ENCODE results near the gene NDFIP1. TPM values are rescaled to one million over a fixed set of nuclear protein-coding genes. Genes with fewer than 3 reads are reported as not detected.
A peak's percentile ranks its signal among the peaks of the same experiment; 100 is the strongest.

Gene NDFIP1
- total RNA-seq, 4 donors from 2014 or later: 30.5 to 112 (median 93.0) TPM

DNA sequence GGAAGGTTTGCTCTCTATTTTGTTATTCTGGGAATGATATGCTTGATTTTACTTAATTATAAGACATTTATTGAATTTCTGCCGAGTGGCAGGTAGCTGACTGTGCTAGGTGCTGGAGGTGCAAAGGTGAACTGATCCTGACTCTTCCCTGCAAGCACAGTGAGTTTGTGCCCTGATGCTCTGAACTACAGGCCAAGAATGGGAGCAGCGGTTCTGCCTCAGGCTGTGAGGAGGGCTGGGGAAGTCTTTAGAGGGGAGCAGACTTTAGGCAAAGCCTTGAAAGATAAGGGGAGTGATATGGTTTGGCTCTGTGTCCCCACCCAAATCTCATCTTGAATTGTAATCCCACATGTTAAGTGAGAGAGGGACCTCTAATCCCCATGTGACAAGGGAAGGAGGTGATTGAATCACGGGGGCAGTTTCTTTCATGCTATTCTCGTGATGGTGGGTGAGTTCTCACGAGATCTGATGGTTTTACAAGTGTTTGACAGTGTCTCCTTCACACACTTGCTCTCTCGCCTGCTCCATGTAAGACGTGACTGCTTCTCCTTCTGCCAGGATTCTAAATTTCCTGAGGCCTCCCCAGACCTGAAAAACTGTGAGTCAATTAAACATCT, 73.1 kb downstream of the NDFIP1 start:
- H3K27me3 ChIP-seq: no peaks in the 10 kb centered on the region
- no peaks in the 10 kb centered on the region for H3K9me3 ChIP-seq
- TF ChIP-seq, protein P1, sequence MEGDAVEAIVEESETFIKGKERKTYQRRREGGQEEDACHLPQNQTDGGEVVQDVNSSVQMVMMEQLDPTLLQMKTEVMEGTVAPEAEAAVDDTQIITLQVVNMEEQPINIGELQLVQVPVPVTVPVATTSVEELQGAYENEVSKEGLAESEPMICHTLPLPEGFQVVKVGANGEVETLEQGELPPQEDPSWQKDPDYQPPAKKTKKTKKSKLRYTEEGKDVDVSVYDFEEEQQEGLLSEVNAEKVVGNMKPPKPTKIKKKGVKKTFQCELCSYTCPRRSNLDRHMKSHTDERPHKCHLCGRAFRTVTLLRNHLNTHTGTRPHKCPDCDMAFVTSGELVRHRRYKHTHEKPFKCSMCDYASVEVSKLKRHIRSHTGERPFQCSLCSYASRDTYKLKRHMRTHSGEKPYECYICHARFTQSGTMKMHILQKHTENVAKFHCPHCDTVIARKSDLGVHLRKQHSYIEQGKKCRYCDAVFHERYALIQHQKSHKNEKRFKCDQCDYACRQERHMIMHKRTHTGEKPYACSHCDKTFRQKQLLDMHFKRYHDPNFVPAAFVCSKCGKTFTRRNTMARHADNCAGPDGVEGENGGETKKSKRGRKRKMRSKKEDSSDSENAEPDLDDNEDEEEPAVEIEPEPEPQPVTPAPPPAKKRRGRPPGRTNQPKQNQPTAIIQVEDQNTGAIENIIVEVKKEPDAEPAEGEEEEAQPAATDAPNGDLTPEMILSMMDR (IDR thresholded peaks at IDR 0.05): no peak
- TF ChIP-seq POLR2A (IDR thresholded peaks at IDR 0.05): no peak
- no peak overlapping the region for H3K4me3 ChIP-seq
- H3K27ac ChIP-seq: peak overlapping the region in 3 of 4 donors; percentile 43 to 73 (median 68)
- H3K4me1 ChIP-seq: peaks cover 0 to 18% (median 0%) of the 10 kb centered on the region in 4 donors
- no peak for DNase-seq
- H3K36me3 ChIP-seq: no peaks in the 10 kb centered on the region

DNA sequence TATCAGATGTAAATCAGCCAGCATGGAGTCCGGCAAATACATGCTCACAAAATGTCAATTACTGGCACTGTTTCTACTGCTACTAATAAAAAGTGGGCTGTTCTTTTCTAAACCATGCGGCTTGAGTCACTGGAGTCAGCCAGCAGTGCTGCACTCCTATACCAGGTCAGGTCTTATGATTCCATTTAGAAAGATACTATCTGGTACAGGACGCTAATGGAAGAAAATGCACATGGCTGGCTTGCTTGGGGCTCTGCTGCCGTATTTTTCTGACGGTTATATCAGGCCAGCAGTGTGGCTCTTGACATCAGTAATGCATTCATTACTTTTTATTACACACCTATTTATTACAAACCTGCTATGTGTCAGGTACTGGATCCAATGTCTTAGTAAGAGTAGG, 74.3 kb downstream of the NDFIP1 start:
- Histone ChIP-seq H3K27ac (no peak overlapping the region), H3K4me1 (peaks cover 0 to 24% (median 1%) of the 10 kb centered on the region in 4 donors), H3K9me3 (no peaks in the 10 kb centered on the region), H3K4me3 (no peak overlapping the region), H3K36me3 (no peaks in the 10 kb centered on the region), H3K27me3 (no peaks in the 10 kb centered on the region)
- no peak for TF ChIP-seq POLR2A (IDR thresholded peaks at IDR 0.05)
- TF ChIP-seq, protein P1 (IDR thresholded peaks at IDR 0.05): no peak
- DNase-seq: no peak

DNA sequence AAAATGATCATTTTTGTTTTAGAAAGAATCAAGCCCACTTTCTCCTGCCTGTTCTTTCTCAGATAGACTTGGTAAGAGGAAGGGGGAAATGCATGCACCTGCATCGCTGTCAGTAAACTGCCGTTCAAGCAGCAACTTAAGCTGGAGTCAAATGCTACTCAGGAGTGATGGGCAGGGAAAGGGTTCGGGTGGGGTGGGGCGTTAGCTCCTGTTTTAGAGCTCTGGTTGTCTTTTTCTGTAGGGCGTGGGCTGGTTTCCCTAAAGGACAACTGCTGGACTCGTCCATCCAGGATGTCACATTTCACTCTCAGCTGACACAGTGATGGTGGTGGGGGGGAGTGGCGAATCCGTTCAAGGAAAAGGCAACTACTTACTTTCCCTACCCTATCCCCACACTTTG, 75.0 kb downstream of the NDFIP1 start:
- no peaks in the 10 kb centered on the region for H3K36me3 ChIP-seq
- TF ChIP-seq, protein P1 (IDR thresholded peaks at IDR 0.05): no peak
- no peak for TF ChIP-seq POLR2A (IDR thresholded peaks at IDR 0.05)
- no peaks in the 10 kb centered on the region for H3K27me3 ChIP-seq
- no peaks in the 10 kb centered on the region for H3K9me3 ChIP-seq
- H3K4me3 ChIP-seq: no peak overlapping the region
- H3K4me1 ChIP-seq: peaks cover 0 to 24% (median 1%) of the 10 kb centered on the region in 4 donors
- no peak for DNase-seq
- no peak overlapping the region for H3K27ac ChIP-seq

DNA sequence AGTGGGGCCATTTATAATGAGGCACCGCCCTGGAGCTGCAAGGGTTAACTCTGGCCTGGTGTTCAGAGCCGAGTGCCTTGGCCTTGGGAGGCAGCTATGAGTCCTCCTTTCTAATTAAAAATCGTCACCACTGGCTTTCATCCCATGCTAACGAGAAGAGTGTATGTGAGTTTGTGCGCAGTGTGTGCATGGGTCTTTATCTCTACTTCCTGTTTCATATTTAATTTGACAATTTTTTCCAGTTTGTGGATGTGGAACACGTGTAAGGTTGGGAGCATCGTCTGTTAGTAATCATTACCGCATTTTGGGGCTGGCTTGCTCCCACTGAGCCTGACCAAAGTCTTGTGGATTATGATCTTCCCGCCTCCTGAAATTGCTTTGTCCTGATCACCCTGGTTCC, 76.4 kb downstream of the NDFIP1 start:
- no peak for TF ChIP-seq POLR2A (IDR thresholded peaks at IDR 0.05)
- TF ChIP-seq, protein P1 (IDR thresholded peaks at IDR 0.05): no peak
- peaks cover 0 to 24% (median 1%) of the 10 kb centered on the region in 4 donors for H3K4me1 ChIP-seq
- DNase-seq: no peak
- no peaks in the 10 kb centered on the region for H3K36me3 ChIP-seq
- H3K27ac ChIP-seq: no peak overlapping the region
- no peaks in the 10 kb centered on the region for H3K27me3 ChIP-seq
- H3K4me3 ChIP-seq: no peak overlapping the region
- H3K9me3 ChIP-seq: no peaks in the 10 kb centered on the region

DNA sequence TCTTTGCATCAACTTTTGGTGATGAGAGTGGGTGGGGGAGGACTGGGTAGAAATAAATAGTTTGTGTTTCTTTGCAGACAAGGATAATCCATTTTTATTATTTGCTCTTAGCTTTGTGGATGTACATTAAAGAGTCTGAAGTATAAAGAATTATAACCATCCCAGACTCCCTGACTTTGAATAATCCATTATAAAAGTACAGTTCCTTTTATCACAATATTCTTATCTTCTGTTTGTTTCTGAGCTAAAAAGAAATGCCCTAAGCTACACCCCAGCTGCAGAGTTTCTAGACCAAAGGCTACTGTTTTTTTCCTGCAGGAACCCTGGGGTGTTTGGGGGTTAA, 77.9 kb downstream of the NDFIP1 start:
- Histone ChIP-seq H3K27me3 (no peaks in the 10 kb centered on the region), H3K4me3 (no peak overlapping the region), H3K27ac (no peak overlapping the region), H3K36me3 (no peaks in the 10 kb centered on the region), H3K9me3 (no peaks in the 10 kb centered on the region), H3K4me1 (peaks cover 0 to 20% (median 1%) of the 10 kb centered on the region in 4 donors)
- DNase-seq: no peak
- TF ChIP-seq, protein P1 (IDR thresholded peaks at IDR 0.05): no peak
- no peak for TF ChIP-seq POLR2A (IDR thresholded peaks at IDR 0.05)

Measured in Peyer's patch (tissue), 4 donors.